Ishikawa (cell line): ENCODE data around the gene ZNF106.
A peak's percentile ranks its signal among the peaks of the same experiment; 100 is the strongest.

Experiments used
- CEBPB ChIP-seq: IDR thresholded peaks from 2 replicates; pipeline ENCODE4 v1.6.1; 2012
- CREB1 ChIP-seq: IDR thresholded peaks from 2 replicates; pipeline ENCODE4 v1.6.1; 2012; ENCODE audit warnings: low read depth
- EGR1 ChIP-seq: IDR thresholded peaks from 2 replicates; pipeline ENCODE4 v1.6.1; 2012
- EP300 ChIP-seq: IDR thresholded peaks from 2 replicates; pipeline ENCODE4 v1.6.1; 2012; ENCODE audit warnings: borderline replicate concordance
- FOXM1 ChIP-seq: IDR thresholded peaks from 2 replicates; pipeline ENCODE4 v1.6.1; 2012; ENCODE audit warnings: low read depth, borderline replicate concordance
- MAX ChIP-seq: IDR thresholded peaks from 2 replicates; pipeline ENCODE4 v1.6.1; 2012
- NFIC ChIP-seq: IDR thresholded peaks from 2 replicates; pipeline ENCODE4 v1.6.1; 2012
- RAD21 ChIP-seq: IDR thresholded peaks from 2 replicates; pipeline ENCODE4 v1.6.1; 2012; ENCODE audit warnings: low read depth
- REST ChIP-seq: IDR thresholded peaks from 2 replicates; pipeline ENCODE4 v1.6.1; 2012; ENCODE audit warnings: low read depth, mild to moderate bottlenecking
- TAF1 ChIP-seq: IDR thresholded peaks from 2 replicates; pipeline ENCODE4 v1.6.1; 2012; ENCODE audit warnings: low read depth, mild to moderate bottlenecking
- TCF12 ChIP-seq: IDR thresholded peaks from 2 replicates; pipeline ENCODE4 v1.6.1; 2012; ENCODE audit warnings: low read depth
- TEAD4 ChIP-seq: IDR thresholded peaks from 2 replicates; pipeline ENCODE4 v1.6.1; 2012
- USF1 ChIP-seq: IDR thresholded peaks from 2 replicates; pipeline ENCODE4 v1.6.1; 2012
- YY1 ChIP-seq: IDR thresholded peaks from 2 replicates; pipeline ENCODE4 v1.6.1; 2012; ENCODE audit warnings: low read depth
- ZBTB7A ChIP-seq: IDR thresholded peaks from 2 replicates; pipeline ENCODE4 v1.6.1; 2012; ENCODE audit warnings: low read depth

The ZNF106 gene

GRCh38 chr15:42445551-42445950 is 45.4 kb downstream of the ZNF106 start:
- no peak for TF ChIP-seq TCF12
- TF ChIP-seq NFIC = no peak
- no peak for TF ChIP-seq YY1
- no peak for TF ChIP-seq REST
- TF ChIP-seq USF1 = no peak
- TF ChIP-seq ZBTB7A = no peak
- no peak for TF ChIP-seq EP300
- TF ChIP-seq TEAD4 = no peak
- no peak for TF ChIP-seq CEBPB
- no peak for TF ChIP-seq EGR1
- no peak for TF ChIP-seq MAX
- TF ChIP-seq RAD21 = no peak
- TF ChIP-seq TAF1 = no peak
- TF ChIP-seq FOXM1 = no peak
- no peak for TF ChIP-seq CREB1

GRCh38 chr15:42444415-42445063 is 46.4 kb downstream of the ZNF106 start:
- no peak for TF ChIP-seq REST
- TF ChIP-seq NFIC = peak; percentile 52; the same call in 1 of the 2 replicates

GRCh38 chr15:42427429-42428223 is 63.3 kb downstream of the ZNF106 start:
- TF ChIP-seq MAX = no peak
- no peak for TF ChIP-seq EGR1
- no peak for TF ChIP-seq TAF1
- no peak for TF ChIP-seq YY1
- TF ChIP-seq NFIC = no peak
- no peak for TF ChIP-seq CREB1
- no peak for TF ChIP-seq CEBPB
- no peak for TF ChIP-seq TCF12
- no peak for TF ChIP-seq USF1
- no peak for TF ChIP-seq FOXM1

- TF ChIP-seq ZBTB7A = no peak
- TF ChIP-seq CREB1 = no peak
- TF ChIP-seq TCF12 = no peak
- TF ChIP-seq TEAD4 = no peak
- no peak for TF ChIP-seq FOXM1
- no peak for TF ChIP-seq TAF1
- TF ChIP-seq RAD21 = no peak
- TF ChIP-seq CEBPB = no peak
- no peak for TF ChIP-seq NFIC
These were observed 69.6 kb downstream of the ZNF106 start for GRCh38 chr15:42421376-42421775.

- TF ChIP-seq ZBTB7A (no peak), TCF12 (no peak), EP300 (no peak), REST (no peak), EGR1 (no peak), RAD21 (no peak), MAX (no peak)
These were observed 71.6 kb downstream of the ZNF106 start for GRCh38 chr15:42419369-42419768.
